A549 (cell line): ENCODE measurements around the gene REXO4. TPM values are rescaled to one million over a fixed set of nuclear protein-coding genes. Genes with fewer than 3 reads are reported as not detected.

Source experiments
- ATAC-seq, 2 experiments: fragments of 200-7000 bp in 1 of 2; fragments of >200 bp in 1 of 2; cut with Nextera tagmentation in 1 of 2; cut with Tn5 transposase in 1 of 2; 3 replicates each; pipeline versions ENCODE4 v1.8.0 to v1.9.1; 2018 to 2020; ENCODE audit warnings: mild to moderate bottlenecking in 1 of 2, moderate library complexity in 1 of 2
- CTCF ChIA-PET: fragments of 300-600 bp; sonication (Branson Sonifier 250); formaldehyde crosslinking; extraction: SDS; loops from one replicate; lab custom pipeline; 2021; ENCODE audit warnings: antibody characterized with exemption, inconsistent platforms; lab: Yijun Ruan, JAX
- POLR2A ChIA-PET: fragments of 350-600 bp; formaldehyde crosslinking; extraction: SDS; loops from one replicate; lab custom pipeline; 2021; ENCODE audit warnings: antibody characterized with exemption, inconsistent platforms; lab: Yijun Ruan, JAX
- DNase-seq, 2 experiments: peaks; one replicate each; pipeline versions ENCODE4 v3.0.0 to v3.0.0-alpha.2; 2011 to 2016; ENCODE audit warnings: low read depth in 1 of 2, low spot score in 1 of 2
- FAIRE-seq: peaks from 2 replicates; lab custom pipeline; 2011; peaks lifted over from hg19 to GRCh38; lab: Jason Lieb, UNC
- H3K27ac ChIP-seq, 2 experiments: fragments of >200 bp; sonication (Bioruptor Twin); formaldehyde crosslinking; 3 replicates each; pipeline ENCODE4 v1.5.1; 2016 to 2017
- H3K4me1 ChIP-seq: fragments of >200 bp; sonication (Bioruptor Twin); formaldehyde crosslinking; 3 replicates; pipeline ENCODE4 v1.6.1; 2016
- H3K4me2 ChIP-seq: fragments of >200 bp; sonication (Bioruptor Twin); formaldehyde crosslinking; 3 replicates; pipeline ENCODE4 v1.6.1; 2016
- H3K4me3 ChIP-seq: fragments of >200 bp; sonication (Bioruptor Twin); formaldehyde crosslinking; 3 replicates; pipeline ENCODE4 v1.5.1; 2016
- H3K9me3 ChIP-seq: fragments of >200 bp; sonication (Bioruptor Twin); formaldehyde crosslinking; 3 replicates; pipeline ENCODE4 v1.6.1; 2016
- CBX8 ChIP-seq: fragments of 200-600 bp; sonication (generic); IDR thresholded peaks from 2 replicates; pipeline ENCODE4 v1.6.1; 2016
- CHD2 ChIP-seq: fragments of 150-350 bp; IDR thresholded peaks from 2 replicates; pipeline ENCODE4 v1.6.1; 2014; ENCODE audit warnings: low read length; ENCODE audit not compliant: partially characterized antibody
- CHD4 ChIP-seq: fragments of 200-600 bp; sonication (generic); IDR thresholded peaks from 2 replicates; pipeline ENCODE4 v1.6.1; 2016; ENCODE audit warnings: antibody characterized with exemption, mild to moderate bottlenecking, borderline replicate concordance
- EP300 ChIP-seq, 2 experiments: fragments of >200 bp; sonication (Bioruptor Twin); formaldehyde crosslinking; IDR thresholded peaks; 2 replicates in 1 of 2; 3 replicates in 1 of 2; pipeline ENCODE4 v1.6.1; 2016 to 2017
- FOSL2 ChIP-seq, 2 experiments: fragments of 450-650 bp in 1 of 2; fragments of >200 bp in 1 of 2; sonication (Bioruptor Twin) in 1 of 2; formaldehyde crosslinking; IDR thresholded peaks; 2 replicates each; pipeline versions ENCODE4 v1.5.0 to v1.6.1; 2016 to 2020; ENCODE audit warnings: mild to moderate bottlenecking in 1 of 2, moderate library complexity in 1 of 2
- GATA3 ChIP-seq: IDR thresholded peaks from 2 replicates; pipeline ENCODE4 v1.6.1; 2012; ENCODE audit warnings: borderline replicate concordance
- HDAC2 ChIP-seq: fragments of 200-600 bp; sonication (generic); IDR thresholded peaks from 2 replicates; pipeline ENCODE4 v1.6.1; 2016
- HOXA7 ChIP-seq: fragments of 250-450 bp; sonication (Bioruptor Pico); IDR thresholded peaks from 2 replicates; pipeline ENCODE4 v1.5.0; 2020; ENCODE audit warnings: mild to moderate bottlenecking, moderate library complexity
- HOXB5 ChIP-seq: fragments of 250-450 bp; sonication (Bioruptor Pico); IDR thresholded peaks from 2 replicates; pipeline ENCODE4 v1.5.0; 2020; ENCODE audit warnings: mild to moderate bottlenecking, moderate library complexity
- JUN ChIP-seq, 2 experiments: fragments of >200 bp; sonication (Bioruptor Twin); formaldehyde crosslinking; IDR thresholded peaks; 2 replicates in 1 of 2; 3 replicates in 1 of 2; pipeline ENCODE4 v1.6.1; 2016 to 2017
- KDM1A ChIP-seq: fragments of 200-600 bp; sonication (generic); IDR thresholded peaks from 2 replicates; pipeline ENCODE4 v1.6.1; 2016; ENCODE audit warnings: low read depth, mild to moderate bottlenecking
- KDM5A ChIP-seq: fragments of 200-600 bp; sonication (generic); IDR thresholded peaks from 2 replicates; pipeline ENCODE4 v1.6.1; 2016; ENCODE audit warnings: antibody characterized with exemption, mild to moderate bottlenecking
- MAZ ChIP-seq: fragments of 150-350 bp; IDR thresholded peaks from 2 replicates; pipeline ENCODE4 v1.6.1; 2014; ENCODE audit warnings: antibody characterized with exemption, low read depth, low read length, borderline replicate concordance
- MYC ChIP-seq: IDR thresholded peaks from 2 replicates; pipeline ENCODE4 v1.6.1; 2012; ENCODE audit warnings: mild to moderate bottlenecking, inconsistent platforms, low read length, improper control_type of control experiment, borderline replicate concordance
- NR3C1 ChIP-seq: fragments of >200 bp; sonication (Bioruptor Twin); formaldehyde crosslinking; IDR thresholded peaks from 3 replicates; pipeline ENCODE4 v1.6.1; 2017
- POLR2A ChIP-seq: IDR thresholded peaks from 2 replicates; pipeline ENCODE4 v1.6.1; 2012; ENCODE audit warnings: mild to moderate bottlenecking, low read length
- RAD21 ChIP-seq, 2 experiments: fragments of >200 bp in 1 of 2; sonication (Bioruptor Twin) in 1 of 2; formaldehyde crosslinking in 1 of 2; IDR thresholded peaks in 1 of 2; conservative IDR thresholded peaks in 1 of 2; 2 replicates in 1 of 2; 3 replicates in 1 of 2; pipeline ENCODE4 v1.6.1; 2012 to 2018; ENCODE audit warnings: inconsistent platforms in 1 of 2
- SREBF2 ChIP-seq: fragments of 450-650 bp; IDR thresholded peaks from 2 replicates; pipeline ENCODE4 v1.6.1; 2014; ENCODE audit warnings: mild to moderate bottlenecking, moderate library complexity
- ZC3H11A ChIP-seq: fragments of 450-650 bp; IDR thresholded peaks from 2 replicates; pipeline ENCODE4 v1.6.1; 2014; ENCODE audit warnings: antibody characterized with exemption, mild to moderate bottlenecking
- ZNF302 ChIP-seq: fragments of 250-450 bp; sonication (Bioruptor Pico); IDR thresholded peaks from 2 replicates; pipeline ENCODE4 v1.9.0; 2021; ENCODE audit warnings: inconsistent platforms, mild to moderate bottlenecking, moderate library complexity
- ZSCAN20 ChIP-seq: fragments of 250-450 bp; sonication (Bioruptor Pico); IDR thresholded peaks from 2 replicates; pipeline ENCODE4 v1.8.0; 2022; ENCODE audit warnings: mild to moderate bottlenecking, moderate library complexity
- WGBS: methylation state at CpG from one replicate; pipeline ENCODE4 v1.1.6; 2017; ENCODE audit errors: missing lambda C conversion rate; 5-methylcytosine and 5-hydroxymethylcytosine counted together
- polyA plus RNA-seq, 4 experiments: library from polyadenylated mRNA; depleted of rRNA in 3 of 4; stranded (reverse); fragments of >200 nt; fragmentation: RNase III in 1 of 4; extraction: RNeasy Plus Mini Kit Qiagen cat#74134 plus additional on column Dnase treatment in 1 of 4; gene quantifications; 2 replicates in 3 of 4; 3 replicates in 1 of 4; pipeline ENCODE4 v1.2.3, GENCODE V29; 2011 to 2017
- TF ChIP-seq, protein P1 (sequence below): IDR thresholded peaks from 2 replicates; pipeline ENCODE4 v1.6.1; 2012
- TF ChIP-seq, protein P2 (sequence below): fragments of 150-350 bp; IDR thresholded peaks from 2 replicates; pipeline ENCODE4 v1.6.1; 2014; ENCODE audit warnings: low read depth, mild to moderate bottlenecking, low read length
- TF ChIP-seq, protein P3 (sequence below): fragments of 250-450 bp; sonication (Bioruptor Pico); IDR thresholded peaks from 2 replicates; pipeline ENCODE4 v1.5.0; 2021; ENCODE audit warnings: mild to moderate bottlenecking, moderate library complexity, borderline replicate concordance
- TF ChIP-seq, protein P4 (sequence below): fragments of 200-600 bp; sonication (generic); IDR thresholded peaks from 2 replicates; pipeline ENCODE4 v1.6.1; 2016; ENCODE audit warnings: antibody characterized with exemption, mild to moderate bottlenecking, moderate library complexity
- TF ChIP-seq, protein P5 (sequence below): IDR thresholded peaks from 2 replicates; pipeline ENCODE4 v1.6.1; 2012
- TF ChIP-seq, protein P6 (sequence below): fragments of >200 bp; sonication (Bioruptor Twin); formaldehyde crosslinking; IDR thresholded peaks from 2 replicates; pipeline ENCODE4 v1.6.1; 2016
- TF ChIP-seq, protein P7 (sequence below): fragments of 250-450 bp; sonication (Bioruptor Pico); IDR thresholded peaks from 2 replicates; pipeline ENCODE4 v1.5.0; 2020; ENCODE audit warnings: low read depth, mild to moderate bottlenecking, moderate library complexity

The REXO4 gene
- polyA plus RNA-seq, 2 of the 4 experiments (the other 2 are of a cell fraction), result 25.8 to 31.0 TPM

DNA sequence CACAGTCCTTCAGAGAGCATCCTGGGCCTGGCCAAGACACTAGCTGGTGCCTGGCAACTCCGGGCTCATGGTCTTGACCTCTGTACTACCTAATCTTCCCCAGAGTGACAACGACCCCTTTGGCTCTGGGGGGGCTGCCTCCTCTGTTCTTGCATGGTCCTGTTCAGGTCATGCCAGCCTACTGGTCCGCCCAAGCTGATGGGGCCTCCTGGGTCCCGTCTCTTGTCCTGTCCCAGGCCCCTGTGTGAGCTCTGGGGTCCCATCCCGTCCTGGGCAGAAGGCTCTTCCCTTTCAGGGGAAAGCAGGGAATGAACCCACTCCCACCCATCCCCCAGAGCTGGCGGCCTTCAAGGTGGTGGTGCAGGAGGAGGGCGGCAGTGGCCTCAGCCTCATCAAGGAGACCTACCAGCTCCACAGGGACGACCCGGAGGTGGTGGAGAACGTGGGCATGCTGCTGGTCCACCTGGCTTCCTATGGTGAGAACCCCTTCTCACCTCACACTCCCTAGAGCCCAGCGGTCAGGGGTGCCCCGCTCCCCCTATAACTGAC is 13.3 kb downstream of the REXO4 start:
- ATAC-seq, result no peak

DNA sequence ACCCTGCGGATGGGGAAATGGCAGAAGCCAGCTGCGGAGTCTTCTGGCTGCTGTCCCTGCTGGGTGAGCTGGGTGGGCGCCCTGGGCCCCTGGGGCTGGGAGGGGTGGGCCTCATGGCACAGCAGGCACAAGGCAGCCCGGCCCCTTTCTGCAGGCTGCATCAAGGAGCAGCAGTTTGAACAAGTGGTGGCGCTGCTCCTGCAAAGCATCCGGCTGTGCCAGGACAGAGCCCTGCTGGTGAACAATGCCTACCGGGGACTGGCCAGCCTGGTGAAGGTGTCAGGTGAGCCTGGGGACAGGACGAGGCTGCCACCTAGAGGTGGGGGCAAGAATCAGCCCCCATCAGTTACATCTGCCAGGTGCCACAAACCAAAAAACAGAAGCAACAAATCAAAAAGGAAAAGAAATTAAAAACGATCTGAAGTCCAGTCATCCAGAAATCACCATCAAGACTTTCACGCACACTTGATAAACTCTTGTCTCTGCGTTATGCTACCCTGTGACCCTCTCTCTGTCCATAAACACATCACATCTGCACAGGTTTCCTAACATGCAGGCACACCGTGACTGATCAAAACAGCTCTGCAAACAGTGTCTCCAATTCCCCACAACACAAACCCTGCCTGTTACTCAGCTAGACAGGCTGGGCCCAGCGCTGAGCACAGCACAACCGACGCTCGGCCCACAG is 13.9 kb downstream of the REXO4 start:
- Histone ChIP-seq H3K4me1 (no peaks in the 10 kb centered on the region), H3K4me3 (no peak overlapping the region), H3K4me2 (no peak overlapping the region), H3K27ac (no peak overlapping the region), H3K9me3 (no peaks in the 10 kb centered on the region)
- DNase-seq, result peak; percentile 52 to 73
- FAIRE-seq, result no peak
- WGBS, result 73% methylated on average over 13 of the region's 16 CpGs
- ATAC-seq, result peak; percentile 21 to 65; a peak in 4 of 6 replicates
- ChIA-PET CTCF (interaction anchor here (0.6 to 4.9 kb wide), 24 partner anchors 8 to 301 kb away, joined by 3 to 45 read pairs (median 4); partner anchors contain the start of genes REXO4, STKLD1, SURF1 and SURF2), POLR2A (no interaction called here)
- TF ChIP-seq CHD4 (no peak), SREBF2 (no peak), FOSL2 (IDR thresholded peaks at IDR 0.05) (no peak), FOSL2 (CRISPR knock-in tag; IDR thresholded peaks at IDR 0.05) (no peak), RAD21 (conservative IDR thresholded peaks at IDR 0.05 in 1 of 2, IDR thresholded peaks at IDR 0.05 in 1 of 2) (peak; percentile 45 to 60), ZSCAN20 (CRISPR knock-in tag) (no peak), JUN (IDR thresholded peaks at IDR 0.05) (no peak), MAZ (no peak), KDM5A (no peak)
- TF ChIP-seq, protein P1, sequence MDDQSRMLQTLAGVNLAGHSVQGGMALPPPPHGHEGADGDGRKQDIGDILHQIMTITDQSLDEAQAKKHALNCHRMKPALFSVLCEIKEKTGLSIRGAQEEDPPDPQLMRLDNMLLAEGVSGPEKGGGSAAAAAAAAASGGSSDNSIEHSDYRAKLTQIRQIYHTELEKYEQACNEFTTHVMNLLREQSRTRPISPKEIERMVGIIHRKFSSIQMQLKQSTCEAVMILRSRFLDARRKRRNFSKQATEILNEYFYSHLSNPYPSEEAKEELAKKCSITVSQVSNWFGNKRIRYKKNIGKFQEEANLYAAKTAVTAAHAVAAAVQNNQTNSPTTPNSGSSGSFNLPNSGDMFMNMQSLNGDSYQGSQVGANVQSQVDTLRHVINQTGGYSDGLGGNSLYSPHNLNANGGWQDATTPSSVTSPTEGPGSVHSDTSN, result no peak
- TF ChIP-seq, protein P2, sequence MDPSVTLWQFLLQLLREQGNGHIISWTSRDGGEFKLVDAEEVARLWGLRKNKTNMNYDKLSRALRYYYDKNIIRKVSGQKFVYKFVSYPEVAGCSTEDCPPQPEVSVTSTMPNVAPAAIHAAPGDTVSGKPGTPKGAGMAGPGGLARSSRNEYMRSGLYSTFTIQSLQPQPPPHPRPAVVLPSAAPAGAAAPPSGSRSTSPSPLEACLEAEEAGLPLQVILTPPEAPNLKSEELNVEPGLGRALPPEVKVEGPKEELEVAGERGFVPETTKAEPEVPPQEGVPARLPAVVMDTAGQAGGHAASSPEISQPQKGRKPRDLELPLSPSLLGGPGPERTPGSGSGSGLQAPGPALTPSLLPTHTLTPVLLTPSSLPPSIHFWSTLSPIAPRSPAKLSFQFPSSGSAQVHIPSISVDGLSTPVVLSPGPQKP, result no peak
- TF ChIP-seq, protein P3, sequence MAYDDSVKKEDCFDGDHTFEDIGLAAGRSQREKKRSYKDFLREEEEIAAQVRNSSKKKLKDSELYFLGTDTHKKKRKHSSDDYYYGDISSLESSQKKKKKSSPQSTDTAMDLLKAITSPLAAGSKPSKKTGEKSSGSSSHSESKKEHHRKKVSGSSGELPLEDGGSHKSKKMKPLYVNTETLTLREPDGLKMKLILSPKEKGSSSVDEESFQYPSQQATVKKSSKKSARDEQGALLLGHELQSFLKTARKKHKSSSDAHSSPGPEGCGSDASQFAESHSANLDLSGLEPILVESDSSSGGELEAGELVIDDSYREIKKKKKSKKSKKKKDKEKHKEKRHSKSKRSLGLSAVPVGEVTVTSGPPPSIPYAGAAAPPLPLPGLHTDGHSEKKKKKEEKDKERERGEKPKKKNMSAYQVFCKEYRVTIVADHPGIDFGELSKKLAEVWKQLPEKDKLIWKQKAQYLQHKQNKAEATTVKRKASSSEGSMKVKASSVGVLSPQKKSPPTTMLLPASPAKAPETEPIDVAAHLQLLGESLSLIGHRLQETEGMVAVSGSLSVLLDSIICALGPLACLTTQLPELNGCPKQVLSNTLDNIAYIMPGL (CRISPR knock-in tag), result no peak
- TF ChIP-seq, protein P4, sequence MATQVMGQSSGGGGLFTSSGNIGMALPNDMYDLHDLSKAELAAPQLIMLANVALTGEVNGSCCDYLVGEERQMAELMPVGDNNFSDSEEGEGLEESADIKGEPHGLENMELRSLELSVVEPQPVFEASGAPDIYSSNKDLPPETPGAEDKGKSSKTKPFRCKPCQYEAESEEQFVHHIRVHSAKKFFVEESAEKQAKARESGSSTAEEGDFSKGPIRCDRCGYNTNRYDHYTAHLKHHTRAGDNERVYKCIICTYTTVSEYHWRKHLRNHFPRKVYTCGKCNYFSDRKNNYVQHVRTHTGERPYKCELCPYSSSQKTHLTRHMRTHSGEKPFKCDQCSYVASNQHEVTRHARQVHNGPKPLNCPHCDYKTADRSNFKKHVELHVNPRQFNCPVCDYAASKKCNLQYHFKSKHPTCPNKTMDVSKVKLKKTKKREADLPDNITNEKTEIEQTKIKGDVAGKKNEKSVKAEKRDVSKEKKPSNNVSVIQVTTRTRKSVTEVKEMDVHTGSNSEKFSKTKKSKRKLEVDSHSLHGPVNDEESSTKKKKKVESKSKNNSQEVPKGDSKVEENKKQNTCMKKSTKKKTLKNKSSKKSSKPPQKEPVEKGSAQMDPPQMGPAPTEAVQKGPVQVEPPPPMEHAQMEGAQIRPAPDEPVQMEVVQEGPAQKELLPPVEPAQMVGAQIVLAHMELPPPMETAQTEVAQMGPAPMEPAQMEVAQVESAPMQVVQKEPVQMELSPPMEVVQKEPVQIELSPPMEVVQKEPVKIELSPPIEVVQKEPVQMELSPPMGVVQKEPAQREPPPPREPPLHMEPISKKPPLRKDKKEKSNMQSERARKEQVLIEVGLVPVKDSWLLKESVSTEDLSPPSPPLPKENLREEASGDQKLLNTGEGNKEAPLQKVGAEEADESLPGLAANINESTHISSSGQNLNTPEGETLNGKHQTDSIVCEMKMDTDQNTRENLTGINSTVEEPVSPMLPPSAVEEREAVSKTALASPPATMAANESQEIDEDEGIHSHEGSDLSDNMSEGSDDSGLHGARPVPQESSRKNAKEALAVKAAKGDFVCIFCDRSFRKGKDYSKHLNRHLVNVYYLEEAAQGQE, result no peak

More for the DNA sequence above, 13.3 kb downstream of the REXO4 start:
- H3K4me2 ChIP-seq, result no peak overlapping the region
- H3K9me3 ChIP-seq, result no peaks in the 10 kb centered on the region
- no peak for FAIRE-seq
- DNase-seq, result no peak
- TF ChIP-seq, protein P3 (CRISPR knock-in tag), result no peak
- TF ChIP-seq POLR2A, result no peak
- TF ChIP-seq CBX8, result no peak
- no peak for TF ChIP-seq MYC
- no peak for TF ChIP-seq EP300 (IDR thresholded peaks at IDR 0.05)
- TF ChIP-seq MAZ, result no peak
- no peak for TF ChIP-seq ZNF302 (CRISPR knock-in tag)
- no peak for TF ChIP-seq HOXA7 (CRISPR knock-in tag)
- TF ChIP-seq KDM1A, result no peak
- TF ChIP-seq, protein P5, sequence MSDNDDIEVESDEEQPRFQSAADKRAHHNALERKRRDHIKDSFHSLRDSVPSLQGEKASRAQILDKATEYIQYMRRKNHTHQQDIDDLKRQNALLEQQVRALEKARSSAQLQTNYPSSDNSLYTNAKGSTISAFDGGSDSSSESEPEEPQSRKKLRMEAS, result no peak
- TF ChIP-seq, protein P6, sequence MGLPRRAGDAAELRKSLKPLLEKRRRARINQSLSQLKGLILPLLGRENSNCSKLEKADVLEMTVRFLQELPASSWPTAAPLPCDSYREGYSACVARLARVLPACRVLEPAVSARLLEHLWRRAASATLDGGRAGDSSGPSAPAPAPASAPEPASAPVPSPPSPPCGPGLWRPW, result no peak
- TF ChIP-seq FOSL2 (IDR thresholded peaks at IDR 0.05), result no peak
- no peak for TF ChIP-seq FOSL2 (CRISPR knock-in tag; IDR thresholded peaks at IDR 0.05)
- TF ChIP-seq HDAC2, result no peak
- TF ChIP-seq ZC3H11A, result no peak
- no peak for TF ChIP-seq NR3C1
- no peak for TF ChIP-seq SREBF2
- TF ChIP-seq CHD2, result no peak
- no peak for TF ChIP-seq GATA3
- TF ChIP-seq HOXB5, result no peak
- TF ChIP-seq, protein P7, sequence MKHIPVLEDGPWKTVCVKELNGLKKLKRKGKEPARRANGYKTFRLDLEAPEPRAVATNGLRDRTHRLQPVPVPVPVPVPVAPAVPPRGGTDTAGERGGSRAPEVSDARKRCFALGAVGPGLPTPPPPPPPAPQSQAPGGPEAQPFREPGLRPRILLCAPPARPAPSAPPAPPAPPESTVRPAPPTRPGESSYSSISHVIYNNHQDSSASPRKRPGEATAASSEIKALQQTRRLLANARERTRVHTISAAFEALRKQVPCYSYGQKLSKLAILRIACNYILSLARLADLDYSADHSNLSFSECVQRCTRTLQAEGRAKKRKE (CRISPR knock-in tag), result no peak
- CTCF ChIA-PET, result interaction anchor here (0.5 to 4.9 kb wide), 20 partner anchors 8 to 301 kb away, joined by 3 to 45 read pairs (median 4); partner anchors contain the start of genes REXO4, STKLD1, SURF1 and SURF2
- H3K4me1 ChIP-seq, result no peaks in the 10 kb centered on the region
- POLR2A ChIA-PET, result no interaction called here
- WGBS, result 91% methylated on average over 11 of the region's 12 CpGs
- H3K4me3 ChIP-seq, result no peak overlapping the region
- no peak overlapping the region for H3K27ac ChIP-seq
